Tibial nerve (tissue), 4 donors: ENCODE measurements around the gene GRIA1. TPM values are rescaled to one million over a fixed set of nuclear protein-coding genes. Genes with fewer than 3 reads are reported as not detected.

ENCODE experiments used
- DNase-seq, 2 donors: peaks; one replicate each; pipeline ENCODE4 v3.0.0-alpha.2; 2019; ENCODE audit warnings: low spot score in 2 of 2
- H3K27ac ChIP-seq, 4 donors: fragments of 200-600 bp; sonication (generic) in 3 of 4; one replicate each; pipeline ENCODE4 v1.5.1; 2017 to 2019; ENCODE audit warnings: mild to moderate bottlenecking in 1 of 4
- H3K27me3 ChIP-seq, 2 donors: fragments of 200-600 bp; sonication (generic) in 1 of 2; one replicate each; pipeline versions ENCODE4 v1.5.1 to v1.6.0; 2017 to 2019
- H3K36me3 ChIP-seq, 3 donors: fragments of 200-600 bp; sonication (generic); one replicate each; pipeline ENCODE4 v1.5.1; 2018 to 2019
- H3K4me1 ChIP-seq, 4 donors: fragments of 200-600 bp; sonication (generic) in 3 of 4; one replicate each; pipeline ENCODE4 v1.5.1; 2017 to 2019
- H3K4me3 ChIP-seq, 4 donors: fragments of 200-600 bp; sonication (generic) in 3 of 4; one replicate each; pipeline ENCODE4 v1.5.1; 2017 to 2019; ENCODE audit warnings: mild to moderate bottlenecking in 1 of 4, moderate library complexity in 1 of 4
- H3K9me3 ChIP-seq, 4 donors: fragments of 200-600 bp; sonication (generic) in 3 of 4; one replicate each; pipeline ENCODE4 v1.5.1; 2017 to 2019
- CTCF ChIP-seq, 5 experiments: fragments of 200-600 bp in 3 of 5; fragments of 450-650 bp in 2 of 5; sonication (generic) in 3 of 5; IDR thresholded peaks; one replicate each; pipeline ENCODE4 v1.5.1; 2016 to 2019; ENCODE audit warnings: antibody characterized with exemption in 5 of 5, mild to moderate bottlenecking in 3 of 5, moderate library complexity in 2 of 5
- EP300 ChIP-seq, 2 donors: sonication (generic); formaldehyde crosslinking; IDR thresholded peaks; one replicate each; pipeline ENCODE4 v1.6.1; 2017; ENCODE audit warnings: antibody characterized with exemption in 2 of 2, mild to moderate bottlenecking in 1 of 2
- POLR2A ChIP-seq, 2 donors: fragments of 450-650 bp; IDR thresholded peaks; one replicate each; pipeline ENCODE4 v1.6.1; 2017; ENCODE audit warnings: antibody characterized with exemption in 2 of 2, mild to moderate bottlenecking in 2 of 2, moderate library complexity in 2 of 2
- WGBS, 2 donors: methylation state at CpG; one replicate each; pipeline ENCODE4 v1.1.5; 2018; 5-methylcytosine and 5-hydroxymethylcytosine counted together
- total RNA-seq, 4 donors: library from RNA; depleted of rRNA; stranded (reverse); fragments of >200 nt; gene quantifications; one replicate each; pipeline ENCODE4 v1.1.0, GENCODE V29; 2016

Gene GRIA1
- total RNA-seq, result 1 to 10 TPM; 1.2 to 2.1 (median 1.5) TPM

- Histone ChIP-seq H3K4me3 (peak within 1 kb of the TSS in 2 of 4 donors; percentile 15 to 29), H3K9me3 (no peaks in the 10 kb centered on the region), H3K27ac (no peak within 1 kb of the TSS), H3K36me3 (no peaks in the 10 kb centered on the region), H3K27me3 (peaks cover 0 to 36% of the 10 kb centered on the region in 2 donors), H3K4me1 (peaks cover 0 to 9% (median 0%) of the 10 kb centered on the region in 4 donors)
- 12 to 13% methylated on average over 20 of the region's 20 CpGs for WGBS, 2 donors
- TF ChIP-seq EP300 (IDR thresholded peaks at IDR 0.05) (no peak), CTCF (IDR thresholded peaks at IDR 0.05) (no peak), POLR2A (IDR thresholded peaks at IDR 0.05) (no peak)
- no peak for DNase-seq
These were observed at the start of gene GRIA1 for GRCh38 chr5:153490118-153491037. Gene GRIA1 (plus strand): TSS chr5:153490670.

- Histone ChIP-seq H3K36me3 (no peaks in the 10 kb centered on the region), H3K9me3 (no peaks in the 10 kb centered on the region), H3K4me3 (no peak overlapping the region), H3K4me1 (peaks cover 0 to 24% (median 2%) of the 10 kb centered on the region in 4 donors), H3K27ac (peak overlapping the region in 2 of 4 donors; percentile 29 to 30), H3K27me3 (no peaks in the 10 kb centered on the region)
- peak; percentile 40 to 56 for DNase-seq
- TF ChIP-seq POLR2A (IDR thresholded peaks at IDR 0.05) (no peak), EP300 (IDR thresholded peaks at IDR 0.05) (peak in 1 of 2 donors; percentile 63)
- 11 to 23% methylated on average over 9 of the region's 9 CpGs for WGBS, 2 donors
These were observed 44.4 kb upstream of the GRIA1 start for GRCh38 chr5:153445875-153446579.

- WGBS, 2 donors, result 85 to 88% methylated on average over 8 of the region's 8 CpGs
- Histone ChIP-seq H3K27me3 (no peaks in the 10 kb centered on the region), H3K4me1 (peaks cover 0 to 24% (median 2%) of the 10 kb centered on the region in 4 donors), H3K27ac (no peak overlapping the region), H3K36me3 (no peaks in the 10 kb centered on the region), H3K9me3 (no peaks in the 10 kb centered on the region), H3K4me3 (no peak overlapping the region)
- no peak for DNase-seq
- TF ChIP-seq EP300 (IDR thresholded peaks at IDR 0.05) (no peak), CTCF (IDR thresholded peaks at IDR 0.05) (no peak), POLR2A (IDR thresholded peaks at IDR 0.05) (no peak)
These were observed 42.9 kb upstream of the GRIA1 start for GRCh38 chr5:153447534-153447933.

GRCh38 chr5:153456354-153456753 lies 34.1 kb upstream of the GRIA1 start:
- TF ChIP-seq POLR2A (IDR thresholded peaks at IDR 0.05), result no peak
- TF ChIP-seq EP300 (IDR thresholded peaks at IDR 0.05), result no peak
- TF ChIP-seq CTCF (IDR thresholded peaks at IDR 0.05), result no peak
- Histone ChIP-seq H3K27me3 (no peaks in the 10 kb centered on the region), H3K4me3 (no peak overlapping the region), H3K36me3 (no peaks in the 10 kb centered on the region), H3K4me1 (no peaks in the 10 kb centered on the region), H3K9me3 (no peaks in the 10 kb centered on the region), H3K27ac (no peak overlapping the region)
- DNase-seq, result no peak
- WGBS, 2 donors, result 57 to 77% methylated on average over 2 of the region's 2 CpGs

GRCh38 chr5:153456993-153457392 lies 33.5 kb upstream of the GRIA1 start:
- WGBS, 2 donors, result 93 to 96% methylated on average over 1 of the region's 1 CpG
- no peak for DNase-seq
- no peaks in the 10 kb centered on the region for H3K36me3 ChIP-seq
- no peaks in the 10 kb centered on the region for H3K27me3 ChIP-seq
- no peak overlapping the region for H3K27ac ChIP-seq
- H3K4me1 ChIP-seq, result no peaks in the 10 kb centered on the region
- no peaks in the 10 kb centered on the region for H3K9me3 ChIP-seq
- H3K4me3 ChIP-seq, result no peak overlapping the region
- TF ChIP-seq EP300 (IDR thresholded peaks at IDR 0.05) (no peak), POLR2A (IDR thresholded peaks at IDR 0.05) (no peak), CTCF (IDR thresholded peaks at IDR 0.05) (no peak)
